Measurements from ENCODE around the gene FLOT2. TPM values are rescaled to one million over a fixed set of nuclear protein-coding genes. Genes with fewer than 3 reads are reported as not detected.

The FLOT2 gene
- total and polyA plus RNA-seq, 7 experiments from 2014 or later = 134 to 309 (median 228) TPM

DNA sequence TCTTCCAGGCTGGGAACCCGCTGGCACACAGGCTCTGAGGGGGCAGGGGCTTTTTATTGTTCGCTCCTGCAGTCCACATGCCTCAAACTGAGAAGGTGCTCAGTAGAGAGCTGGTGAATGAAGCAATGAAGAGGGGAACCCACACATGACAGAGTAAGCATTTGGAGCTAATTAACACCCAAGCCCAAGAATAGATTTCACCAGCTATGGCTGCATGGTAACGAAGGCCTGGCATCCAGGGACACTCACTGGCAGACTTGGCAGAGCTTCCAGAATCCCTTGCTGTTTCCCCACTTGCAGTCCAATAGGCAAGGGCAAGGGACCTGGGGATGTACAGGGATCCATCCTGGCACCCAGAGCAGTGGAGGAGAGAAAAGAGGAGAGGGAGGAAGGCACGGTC lies 12.2 kb downstream of the FLOT2 start:
- Histone ChIP-seq H3K27me3 (ENCODE audit: control insufficient read depth in 2 of 2, insufficient read depth in 2 of 2, low read length in 2 of 2) (no peaks in the 10 kb centered on the region), H3K4me1 (ENCODE audit: control insufficient read depth in 2 of 2, insufficient read depth in 2 of 2, low read length in 2 of 2) (no peaks in the 10 kb centered on the region), H3K27ac (ENCODE audit: low read depth, low read length) (no peak overlapping the region), H3K4me3 (ENCODE audit: low read length) (no peak overlapping the region), H3K36me3 (ENCODE audit: control insufficient read depth in 2 of 3, insufficient read depth in 3 of 3, low read length in 3 of 3) (peaks cover 10 to 78% (median 32%) of the 10 kb centered on the region in 3 experiments), H3K9me3 (ENCODE audit: control insufficient read depth in 2 of 3, low read length in 3 of 3) (no peaks in the 10 kb centered on the region)
- Mint-ChIP-seq H3K27me3 (no peaks in the 10 kb centered on the region), H3K27ac (peak overlapping the region in 6 of 9 donors; percentile 0 to 76 (median 28)), H3K36me3 (peaks cover 6 to 30% (median 10%) of the 10 kb centered on the region in 5 donors), H3K9me3 (no peaks in the 10 kb centered on the region), H3K4me3 (peak overlapping the region in 2 of 10 donors; percentile 38 to 53), H3K4me1 (peaks cover 15 to 36% (median 24%) of the 10 kb centered on the region in 7 donors)
- no peak for ATAC-seq
- ChIA-PET CTCF (no interaction called here), POLR2A (interaction anchor here (2.9 kb wide), 1 partner anchor 8 kb away, joined by 11 read pairs; no protein-coding TSS in a partner anchor)
- no peak for DNase-seq
- intact Hi-C loops (cut with micrococcal nuclease) = no loop called here

DNA sequence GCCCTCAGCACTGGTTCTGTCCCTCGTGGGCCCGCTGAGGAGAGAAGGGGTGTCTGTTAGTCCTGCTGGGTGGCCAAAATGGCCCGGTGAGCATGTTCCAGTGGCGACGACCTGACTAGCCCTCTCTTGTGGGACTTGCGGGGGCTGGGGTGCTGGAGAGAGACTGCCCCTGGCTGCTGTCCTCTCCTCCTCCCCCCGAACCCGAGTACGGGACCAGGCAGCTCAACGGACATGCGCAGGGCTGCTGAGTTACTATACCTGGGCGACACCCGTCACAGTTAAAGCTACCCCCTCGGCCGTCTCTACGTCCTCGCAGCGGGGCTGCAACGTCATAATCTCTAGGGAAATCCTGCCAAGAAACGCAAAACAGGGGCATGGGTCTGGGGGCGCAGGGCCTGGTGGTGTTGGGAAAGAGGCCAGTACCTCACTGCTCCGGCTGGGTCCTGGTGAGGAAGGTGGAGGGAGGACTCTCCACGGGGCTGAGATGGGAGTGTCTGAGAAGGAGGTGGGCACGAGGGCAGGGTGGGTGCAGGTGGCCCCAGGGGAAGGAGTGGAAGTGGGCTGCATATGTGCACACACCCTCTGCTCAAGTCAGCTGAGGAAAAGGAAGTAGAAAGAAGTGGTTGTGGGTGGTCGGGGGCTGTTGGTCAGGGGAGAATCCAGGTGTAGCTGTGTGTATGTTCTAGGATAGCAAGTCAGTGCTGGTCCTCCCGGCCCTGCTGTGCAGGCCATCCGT lies 13.4 kb downstream of the FLOT2 start:
- no peak for ATAC-seq
- H3K27me3 ChIP-seq (ENCODE audit: control insufficient read depth in 2 of 2, insufficient read depth in 2 of 2, low read length in 2 of 2) = no peaks in the 10 kb centered on the region
- H3K9me3 Mint-ChIP-seq = no peaks in the 10 kb centered on the region
- H3K27ac Mint-ChIP-seq = peak overlapping the region in 3 of 9 donors; percentile 5 to 72 (median 23)
- no peak overlapping the region for H3K4me3 ChIP-seq (ENCODE audit: low read length)
- H3K27ac ChIP-seq (ENCODE audit: low read depth, low read length) = peak overlapping the region; percentile 11
- H3K27me3 Mint-ChIP-seq = no peaks in the 10 kb centered on the region
- H3K36me3 ChIP-seq (ENCODE audit: control insufficient read depth in 2 of 3, insufficient read depth in 3 of 3, low read length in 3 of 3) = peaks cover 10 to 90% (median 43%) of the 10 kb centered on the region in 3 experiments
- POLR2A ChIA-PET = interaction anchor here (0.9 to 2.9 kb wide), 2 partner anchors 9 to 14 kb away, joined by 5 to 11 read pairs; no protein-coding TSS in a partner anchor
- peaks cover 8 to 27% (median 18%) of the 10 kb centered on the region in 7 donors for H3K4me1 Mint-ChIP-seq
- no peak overlapping the region for H3K4me3 Mint-ChIP-seq
- no peaks in the 10 kb centered on the region for H3K9me3 ChIP-seq (ENCODE audit: control insufficient read depth in 2 of 3, low read length in 3 of 3)
- H3K36me3 Mint-ChIP-seq = peaks cover 6 to 38% (median 15%) of the 10 kb centered on the region in 5 donors
- intact Hi-C loops (cut with micrococcal nuclease) = no loop called here
- CTCF ChIA-PET = interaction anchor here (0.6 kb wide), 1 partner anchor 13 kb away, joined by 5 read pairs; no protein-coding TSS in a partner anchor
- no peak for DNase-seq
- no peaks in the 10 kb centered on the region for H3K4me1 ChIP-seq (ENCODE audit: control insufficient read depth in 2 of 2, insufficient read depth in 2 of 2, low read length in 2 of 2)

DNA sequence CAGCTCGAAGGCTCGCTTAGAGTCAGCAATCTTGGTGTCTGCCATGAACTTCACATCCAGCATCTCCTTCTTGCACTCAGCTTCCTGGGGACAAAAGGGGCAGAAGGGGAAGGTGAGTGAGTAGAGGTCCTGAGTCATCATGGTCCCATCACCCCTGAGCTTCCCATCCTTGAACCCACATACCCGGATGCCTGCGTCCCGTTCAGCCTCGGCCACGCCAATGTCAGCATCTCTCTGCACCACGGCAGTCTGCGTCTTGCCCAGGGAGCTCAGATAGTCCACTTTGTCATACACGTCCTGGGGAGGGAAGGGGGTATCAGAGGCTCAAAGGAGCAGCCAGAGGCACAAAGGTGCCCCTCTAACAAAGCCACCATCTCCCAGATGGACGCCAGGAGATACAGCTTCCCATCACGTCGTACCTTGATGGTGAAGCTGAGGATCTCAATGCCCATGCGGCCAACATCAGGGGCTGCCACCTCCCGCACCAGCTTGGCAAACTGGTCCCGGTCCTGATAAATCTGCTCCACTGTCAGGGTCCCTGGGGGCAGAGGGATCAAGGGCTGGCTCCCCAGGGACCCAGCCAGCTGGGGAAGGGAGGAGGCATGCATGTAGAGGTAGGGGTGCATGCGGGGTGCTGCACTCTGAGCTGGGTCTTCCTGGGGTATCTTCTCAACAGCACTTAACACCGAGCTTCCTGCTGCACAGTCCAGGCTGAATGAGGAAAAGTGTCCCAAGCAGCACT lies 15.2 kb downstream of the FLOT2 start:
- no peak for ATAC-seq

DNA sequence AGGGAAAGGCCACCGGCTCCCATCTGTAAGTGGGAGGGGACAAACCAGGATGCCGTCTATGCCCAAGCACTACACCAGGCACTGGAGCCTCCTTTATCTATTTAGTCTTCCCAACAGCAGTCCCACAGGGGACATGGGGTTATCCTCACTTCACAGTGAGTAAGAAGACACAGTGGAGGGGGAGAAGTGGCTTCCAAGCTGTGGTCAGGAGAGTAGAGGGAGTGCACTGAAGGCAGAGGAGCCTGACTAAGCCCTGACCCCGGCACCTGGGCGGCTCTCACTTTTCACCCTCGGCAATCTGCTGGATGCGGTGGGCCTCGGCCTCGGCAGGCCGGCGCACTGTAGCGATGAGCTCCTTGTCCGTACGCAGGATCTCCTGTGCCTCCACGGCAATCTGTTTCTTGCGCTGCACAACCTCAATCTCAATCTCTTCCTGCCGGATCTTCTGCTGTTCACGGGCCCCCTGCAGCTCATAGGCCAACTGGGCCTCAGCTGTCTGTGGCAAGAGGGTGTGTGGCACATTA lies 15.9 kb downstream of the FLOT2 start:
- Histone ChIP-seq H3K4me3 (ENCODE audit: low read length) (no peak overlapping the region), H3K27ac (ENCODE audit: low read depth, low read length) (no peak overlapping the region), H3K4me1 (ENCODE audit: control insufficient read depth in 2 of 2, insufficient read depth in 2 of 2, low read length in 2 of 2) (no peaks in the 10 kb centered on the region), H3K36me3 (ENCODE audit: control insufficient read depth in 2 of 3, insufficient read depth in 3 of 3, low read length in 3 of 3) (peaks cover 10 to 87% (median 48%) of the 10 kb centered on the region in 3 experiments), H3K27me3 (ENCODE audit: control insufficient read depth in 2 of 2, insufficient read depth in 2 of 2, low read length in 2 of 2) (no peaks in the 10 kb centered on the region), H3K9me3 (ENCODE audit: control insufficient read depth in 2 of 3, low read length in 3 of 3) (no peaks in the 10 kb centered on the region)
- DNase-seq (no peak), ATAC-seq (no peak)
- intact Hi-C loops (cut with micrococcal nuclease) = no loop called here
- Mint-ChIP-seq H3K4me3 (no peak overlapping the region), H3K9me3 (no peaks in the 10 kb centered on the region), H3K36me3 (peaks cover 13 to 55% (median 25%) of the 10 kb centered on the region in 5 donors), H3K4me1 (peaks cover 0 to 15% (median 11%) of the 10 kb centered on the region in 7 donors), H3K27me3 (no peaks in the 10 kb centered on the region), H3K27ac (no peak overlapping the region)
- ChIA-PET POLR2A (interaction anchor here (0.8 to 2.0 kb wide), 4 partner anchors 10 to 16 kb away, joined by 3 to 9 read pairs (median 6); partner anchors contain the start of gene FLOT2), CTCF (interaction anchor here (0.9 kb wide), 1 partner anchor 118 kb away, joined by 4 read pairs; no protein-coding TSS in a partner anchor)

More for the DNA sequence above, 15.2 kb downstream of the FLOT2 start:
- Mint-ChIP-seq H3K4me3 (no peak overlapping the region), H3K27ac (peak overlapping the region in 1 of 9 donors; percentile 43), H3K9me3 (no peaks in the 10 kb centered on the region), H3K4me1 (peaks cover 0 to 18% (median 15%) of the 10 kb centered on the region in 7 donors), H3K36me3 (peaks cover 13 to 52% (median 25%) of the 10 kb centered on the region in 5 donors), H3K27me3 (no peaks in the 10 kb centered on the region)
- ChIA-PET CTCF (interaction anchor here (0.9 kb wide), 1 partner anchor 119 kb away, joined by 4 read pairs; no protein-coding TSS in a partner anchor), POLR2A (interaction anchor here (0.6 to 2.0 kb wide), 5 partner anchors 9 to 58 kb away, joined by 3 to 9 read pairs (median 3); partner anchors contain the start of gene FLOT2)
- Histone ChIP-seq H3K4me1 (ENCODE audit: control insufficient read depth in 2 of 2, insufficient read depth in 2 of 2, low read length in 2 of 2) (no peaks in the 10 kb centered on the region), H3K36me3 (ENCODE audit: control insufficient read depth in 2 of 3, insufficient read depth in 3 of 3, low read length in 3 of 3) (peaks cover 10 to 94% (median 48%) of the 10 kb centered on the region in 3 experiments), H3K9me3 (ENCODE audit: control insufficient read depth in 2 of 3, low read length in 3 of 3) (no peaks in the 10 kb centered on the region), H3K27ac (ENCODE audit: low read depth, low read length) (no peak overlapping the region), H3K4me3 (ENCODE audit: low read length) (no peak overlapping the region), H3K27me3 (ENCODE audit: control insufficient read depth in 2 of 2, insufficient read depth in 2 of 2, low read length in 2 of 2) (no peaks in the 10 kb centered on the region)
- no peak for DNase-seq
- intact Hi-C loops (cut with micrococcal nuclease) = no loop called here

DNA sequence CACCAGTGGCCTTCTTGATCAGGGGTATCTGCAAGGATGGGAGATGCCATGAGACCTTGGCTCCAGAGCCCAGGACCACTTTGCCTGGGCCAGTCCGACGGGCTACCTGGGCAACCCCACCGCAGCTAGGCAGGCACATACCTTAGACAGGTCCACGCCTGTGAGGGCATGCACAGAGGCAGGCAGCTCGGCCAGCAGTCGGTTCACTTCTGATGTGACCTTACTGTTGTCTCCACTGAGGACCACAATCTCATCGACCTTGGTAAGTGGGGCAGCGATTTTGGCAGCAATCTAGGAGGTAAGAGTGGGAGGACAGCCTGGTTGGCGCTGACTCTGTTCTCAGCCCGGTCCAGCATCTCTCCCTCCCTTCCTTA lies 17.0 kb downstream of the FLOT2 start:
- no peak for DNase-seq
- H3K27ac ChIP-seq (ENCODE audit: low read depth, low read length) = no peak overlapping the region
- H3K27me3 ChIP-seq (ENCODE audit: control insufficient read depth in 2 of 2, insufficient read depth in 2 of 2, low read length in 2 of 2) = no peaks in the 10 kb centered on the region
- H3K27me3 Mint-ChIP-seq = no peaks in the 10 kb centered on the region
- peaks cover 0 to 15% (median 9%) of the 10 kb centered on the region in 7 donors for H3K4me1 Mint-ChIP-seq
- no peaks in the 10 kb centered on the region for H3K9me3 ChIP-seq (ENCODE audit: control insufficient read depth in 2 of 3, low read length in 3 of 3)
- no peak overlapping the region for H3K4me3 ChIP-seq (ENCODE audit: low read length)
- H3K36me3 Mint-ChIP-seq = peaks cover 13 to 54% (median 25%) of the 10 kb centered on the region in 5 donors
- POLR2A ChIA-PET = no interaction called here
- CTCF ChIA-PET = interaction anchor here (0.8 to 2.6 kb wide), 2 partner anchors 17 to 118 kb away, joined by 3 to 11 read pairs; no protein-coding TSS in a partner anchor
- H3K4me3 Mint-ChIP-seq = no peak overlapping the region
- ATAC-seq = no peak
- H3K4me1 ChIP-seq (ENCODE audit: control insufficient read depth in 2 of 2, insufficient read depth in 2 of 2, low read length in 2 of 2) = no peaks in the 10 kb centered on the region
- intact Hi-C loops (cut with micrococcal nuclease) = no loop called here
- H3K36me3 ChIP-seq (ENCODE audit: control insufficient read depth in 2 of 3, insufficient read depth in 3 of 3, low read length in 3 of 3) = peaks cover 10 to 77% (median 46%) of the 10 kb centered on the region in 3 experiments
- no peak overlapping the region for H3K27ac Mint-ChIP-seq
- H3K9me3 Mint-ChIP-seq = no peaks in the 10 kb centered on the region

DNA sequence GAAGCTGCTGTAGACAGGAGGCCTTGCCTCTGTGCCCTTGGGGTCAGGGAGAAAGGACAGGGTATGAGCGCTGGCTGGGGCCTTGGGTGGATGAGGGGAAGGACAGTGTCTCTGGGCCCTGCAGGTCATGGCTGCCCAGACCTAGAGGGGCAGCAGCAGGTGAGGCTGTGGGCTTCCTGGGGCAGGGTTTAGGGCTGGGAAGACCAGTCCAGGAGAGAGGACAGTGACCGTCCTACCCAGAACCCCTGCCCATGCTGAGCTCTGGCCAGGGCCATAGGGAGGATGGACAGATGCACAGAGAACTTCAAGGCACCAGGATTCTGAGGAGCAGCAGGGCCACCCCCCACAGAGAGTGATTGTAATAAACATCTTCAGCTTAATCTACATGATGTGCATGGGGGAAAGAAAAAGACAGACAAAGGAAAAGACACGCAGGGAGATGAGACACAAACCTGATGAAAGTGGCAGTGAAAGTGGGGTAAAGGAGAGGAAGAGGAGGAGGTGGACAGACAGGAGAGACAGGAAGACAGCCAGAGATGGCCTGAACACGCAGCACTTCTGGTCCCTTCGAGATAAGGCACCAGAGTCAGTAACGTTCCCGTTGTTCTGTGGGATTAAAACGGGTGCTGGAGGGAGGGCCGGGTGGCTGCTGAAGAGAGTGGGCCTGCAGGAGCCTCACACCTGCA lies 17.5 kb downstream of the FLOT2 start:
- H3K4me1 ChIP-seq (ENCODE audit: control insufficient read depth in 2 of 2, insufficient read depth in 2 of 2, low read length in 2 of 2) = no peaks in the 10 kb centered on the region
- no peaks in the 10 kb centered on the region for H3K27me3 Mint-ChIP-seq
- H3K9me3 ChIP-seq (ENCODE audit: control insufficient read depth in 2 of 3, low read length in 3 of 3) = no peaks in the 10 kb centered on the region
- H3K4me3 Mint-ChIP-seq = no peak overlapping the region
- ChIA-PET CTCF (interaction anchor here (0.6 to 2.6 kb wide), 3 partner anchors 17 to 124 kb away, joined by 3 to 11 read pairs (median 3); no protein-coding TSS in a partner anchor), POLR2A (no interaction called here)
- DNase-seq (no peak), ATAC-seq (no peak)
- H3K27ac Mint-ChIP-seq = peak overlapping the region in 3 of 9 donors; percentile 56 to 76 (median 68)
- peaks cover 10 to 49% (median 25%) of the 10 kb centered on the region in 5 donors for H3K36me3 Mint-ChIP-seq
- H3K27me3 ChIP-seq (ENCODE audit: control insufficient read depth in 2 of 2, insufficient read depth in 2 of 2, low read length in 2 of 2) = no peaks in the 10 kb centered on the region
- intact Hi-C loops (cut with micrococcal nuclease) = no loop called here
- peaks cover 0 to 13% (median 5%) of the 10 kb centered on the region in 7 donors for H3K4me1 Mint-ChIP-seq
- H3K4me3 ChIP-seq (ENCODE audit: low read length) = no peak overlapping the region
- H3K36me3 ChIP-seq (ENCODE audit: control insufficient read depth in 2 of 3, insufficient read depth in 3 of 3, low read length in 3 of 3) = peaks cover 10 to 71% (median 40%) of the 10 kb centered on the region in 3 experiments
- H3K9me3 Mint-ChIP-seq = no peaks in the 10 kb centered on the region
- no peak overlapping the region for H3K27ac ChIP-seq (ENCODE audit: low read depth, low read length)

All from naive thymus-derived CD4-positive, alpha-beta T cell (primary cell).